HG02759 (cell line): ENCODE results near the gene CCDC197.

Experiments
- ATAC-seq: cut with Tn5 transposase; IDR thresholded peaks from one replicate; pipeline ENCODE4 v1.9.1; 2021; ENCODE audit warnings: mild to moderate bottlenecking, moderate library complexity; ENCODE audit not compliant: unreplicated experiment

CCDC197 gene

GRCh38 chr14:93977171-93977570, 19.9 kb upstream of the CCDC197 start:
- ATAC-seq = no peak

GRCh38 chr14:93977790-93978581, 19.1 kb upstream of the CCDC197 start:
- peak; percentile 56 for ATAC-seq

- ATAC-seq = no peak
These were observed 18.4 kb upstream of the CCDC197 start for GRCh38 chr14:93978735-93979134.

- no peak for ATAC-seq
These were observed 16.5 kb upstream of the CCDC197 start for GRCh38 chr14:93980456-93981201.

GRCh38 chr14:93981316-93982229, 15.5 kb upstream of the CCDC197 start:
- no peak for ATAC-seq

- no peak for ATAC-seq
These were observed 14.7 kb upstream of the CCDC197 start for GRCh38 chr14:93982230-93983007.

GRCh38 chr14:93984070-93984469, 13.0 kb upstream of the CCDC197 start:
- no peak for ATAC-seq

- ATAC-seq = no peak
These were observed 12.1 kb upstream of the CCDC197 start for GRCh38 chr14:93984987-93985410.

- ATAC-seq = no peak
These were observed 10.1 kb upstream of the CCDC197 start for GRCh38 chr14:93986955-93987354.

GRCh38 chr14:93987376-93987775, 9.7 kb upstream of the CCDC197 start:
- no peak for ATAC-seq

GRCh38 chr14:93987815-93988476, 9.2 kb upstream of the CCDC197 start:
- no peak for ATAC-seq

GRCh38 chr14:93989939-93990338, 7.2 kb upstream of the CCDC197 start:
- ATAC-seq = peak; percentile 80

GRCh38 chr14:93991212-93991611, 5.9 kb upstream of the CCDC197 start:
- no peak for ATAC-seq

GRCh38 chr14:93991649-93992048, 5.5 kb upstream of the CCDC197 start:
- ATAC-seq = no peak

GRCh38 chr14:93993382-93993781, 3.7 kb upstream of the CCDC197 start:
- ATAC-seq = no peak

GRCh38 chr14:93994919-93995682, 2.0 kb upstream of the CCDC197 start:
- no peak for ATAC-seq

GRCh38 chr14:93996130-93996695, 888 bp upstream of the CCDC197 start:
- ATAC-seq = no peak

GRCh38 chr14:93997916-93998870, 1.1 kb downstream of the CCDC197 start:
- ATAC-seq = no peak
